Activated gamma-delta T cell treated with Interleukin-2 at 50 U/mL for 16 hours (primary cell): Measurements from ENCODE around the gene GSTM1.

Experiments
- DNase-seq: peaks from one replicate; pipeline ENCODE4 v3.0.0-alpha.2; 2020

The GSTM1 gene

GRCh38 chr1:109732390-109732881 lies 44.8 kb downstream of the GSTM1 start:
- DNase-seq, result no peak

- DNase-seq, result no peak
Observed at GRCh38 chr1:109733236-109733870, 45.7 kb downstream of the GSTM1 start.

DNA sequence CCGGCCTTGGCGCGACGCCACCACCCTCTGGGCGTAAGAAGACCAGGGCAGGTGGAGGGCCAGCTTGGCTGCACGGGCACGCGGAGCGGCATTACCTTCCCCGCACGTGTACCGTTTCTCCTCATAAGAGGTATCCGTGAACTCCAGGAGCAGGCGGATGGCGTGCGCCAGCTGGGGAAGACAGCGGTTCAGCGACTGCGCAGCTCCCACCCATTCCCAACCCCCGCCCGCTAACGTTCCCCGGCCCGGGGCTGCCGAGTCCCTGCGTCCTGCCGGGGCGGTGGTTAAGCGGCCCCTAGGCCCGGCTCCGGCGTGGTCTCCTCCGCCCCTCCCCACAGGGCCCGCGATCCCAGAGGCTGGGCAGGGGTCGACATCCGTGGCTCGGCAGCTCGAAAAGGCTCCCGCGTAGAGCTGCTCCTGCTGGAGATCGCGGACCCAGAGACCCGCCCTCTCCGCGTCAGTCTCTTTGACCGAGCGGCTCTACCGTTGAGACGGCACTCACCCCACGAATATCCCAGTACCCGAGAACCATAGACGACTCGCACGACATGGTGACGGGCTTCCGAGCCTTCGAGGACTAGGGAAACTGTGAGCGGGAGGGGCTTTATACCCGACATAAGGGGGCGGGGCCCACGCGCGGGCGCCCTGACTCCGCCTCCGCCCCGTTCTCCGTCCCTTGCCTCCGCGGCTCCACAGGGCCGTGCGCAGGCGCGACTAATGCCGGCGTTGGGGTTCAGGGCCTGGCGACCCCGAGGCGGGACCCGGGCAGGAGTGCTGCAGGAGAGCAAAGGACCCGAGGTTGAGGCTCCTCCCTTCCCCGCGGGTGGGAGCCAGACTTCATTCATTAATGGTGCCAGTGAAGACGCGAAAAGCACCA lies 52.4 kb downstream of the GSTM1 start:
- peak; percentile 76 for DNase-seq

- DNase-seq, result no peak
Observed at GRCh38 chr1:109740615-109741373, 53.2 kb downstream of the GSTM1 start, which contains the start of gene GSTM3. Gene GSTM3, minus strand, starts transcription at chr1:109741038. Its CDS starts 751 bp downstream, at chr1:109740287.
